Inflammatory macrophage (primary cell): ENCODE results near the gene COMMD10.

Source experiments
- DNase-seq, 2 donors: peaks; one replicate each; pipeline ENCODE4 v3.0.0-alpha.2; 2020 to 2022

The COMMD10 gene

DNA sequence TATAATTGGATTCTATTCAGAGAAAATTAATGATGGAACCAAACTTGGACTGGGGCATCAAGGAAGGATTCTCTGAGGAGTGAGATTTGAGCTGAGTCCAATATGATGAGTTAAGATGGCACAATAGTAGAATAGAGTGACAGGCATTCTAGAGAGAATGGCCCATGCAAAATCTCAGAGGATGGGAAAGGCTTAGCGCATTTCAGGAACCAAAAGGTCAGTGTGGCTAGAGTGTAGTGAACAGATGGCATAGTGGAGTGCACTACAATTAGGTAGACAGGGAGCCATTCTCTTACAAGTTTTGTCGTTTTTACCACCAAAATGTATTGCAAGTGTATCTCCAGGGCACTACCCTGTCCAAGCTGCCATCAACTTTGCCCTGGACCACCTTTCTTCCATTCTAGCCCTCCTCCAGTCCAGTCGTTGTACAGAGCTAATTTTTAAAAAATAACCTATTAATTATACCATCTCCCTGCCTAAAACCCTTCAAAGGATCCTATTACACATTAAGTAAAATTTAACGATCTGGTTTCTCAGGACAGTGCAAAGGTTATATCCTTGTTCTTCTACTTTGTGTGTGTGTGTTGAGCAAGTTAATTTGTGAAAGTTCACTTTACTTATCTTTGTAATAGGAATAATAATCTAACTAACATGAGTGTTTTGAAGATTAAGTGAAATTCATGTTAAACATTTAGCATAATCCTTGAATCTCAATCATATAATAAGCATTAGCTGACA is 211.7 kb downstream of the COMMD10 start:
- DNase-seq: no peak

DNA sequence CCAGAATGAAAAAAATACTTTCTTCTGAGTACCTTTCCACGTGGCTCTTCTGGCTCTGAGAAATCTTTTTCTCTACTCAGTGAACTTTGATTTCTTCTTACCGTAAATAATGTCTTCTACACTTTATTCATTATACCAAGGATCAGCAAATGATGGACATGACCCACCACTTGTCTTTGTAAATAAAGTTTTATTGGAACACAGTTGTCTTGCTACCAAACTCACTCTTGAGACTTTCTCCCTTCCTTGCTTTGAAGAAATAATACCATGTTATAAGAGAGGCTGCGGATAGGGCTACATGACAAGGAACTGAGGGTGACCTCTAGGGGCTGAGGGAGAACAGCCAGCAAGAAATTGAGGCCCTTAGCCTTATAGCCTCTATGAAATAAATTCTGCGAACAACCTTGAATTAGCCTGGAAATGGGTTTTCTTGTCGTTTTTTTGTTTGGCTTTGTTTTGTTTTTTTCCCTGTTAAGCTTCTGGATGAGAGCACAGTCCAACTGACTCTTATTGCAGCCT is 212.5 kb downstream of the COMMD10 start:
- DNase-seq: no peak

DNA sequence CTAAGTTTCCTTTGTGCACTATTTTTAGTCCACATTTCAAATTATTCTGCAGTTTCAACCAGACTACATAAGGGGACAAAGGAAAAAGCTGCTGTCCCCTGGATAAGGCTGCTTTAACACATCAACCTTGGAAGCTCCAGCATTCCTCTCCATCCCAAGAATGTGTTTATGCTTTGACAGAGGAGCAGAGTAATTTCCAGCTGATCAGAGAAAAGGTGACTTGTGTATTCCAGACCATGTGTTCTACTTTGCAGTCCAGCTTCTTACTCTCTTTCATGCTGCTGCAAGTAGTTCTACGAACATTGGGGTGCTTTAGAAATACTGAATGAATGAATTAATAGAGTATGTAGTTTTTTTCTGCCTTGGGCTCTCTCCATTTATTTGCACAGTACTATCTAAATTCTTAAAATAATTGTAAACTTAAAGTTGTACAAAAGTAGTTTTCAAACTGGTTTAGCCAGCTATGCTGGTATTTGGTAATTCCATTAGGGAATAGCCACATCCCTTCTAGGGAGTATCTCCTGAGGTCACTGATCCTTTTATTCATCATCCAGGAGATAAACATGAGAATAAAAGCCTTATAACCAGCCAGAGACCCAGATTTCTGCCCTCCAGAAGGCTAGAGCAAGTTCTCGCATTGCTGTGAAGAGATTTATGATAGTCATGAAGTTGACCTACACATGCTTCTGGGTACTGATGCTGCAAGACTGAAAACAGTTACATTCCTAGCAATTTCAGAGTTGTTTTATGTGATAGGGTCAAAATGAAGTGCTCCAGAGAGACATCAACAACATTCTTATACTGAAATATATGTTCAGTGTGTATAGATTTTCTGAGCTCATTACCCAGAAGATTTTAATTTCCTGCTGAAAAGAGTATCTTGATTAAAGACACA is 215.2 kb downstream of the COMMD10 start:
- DNase-seq: no peak

DNA sequence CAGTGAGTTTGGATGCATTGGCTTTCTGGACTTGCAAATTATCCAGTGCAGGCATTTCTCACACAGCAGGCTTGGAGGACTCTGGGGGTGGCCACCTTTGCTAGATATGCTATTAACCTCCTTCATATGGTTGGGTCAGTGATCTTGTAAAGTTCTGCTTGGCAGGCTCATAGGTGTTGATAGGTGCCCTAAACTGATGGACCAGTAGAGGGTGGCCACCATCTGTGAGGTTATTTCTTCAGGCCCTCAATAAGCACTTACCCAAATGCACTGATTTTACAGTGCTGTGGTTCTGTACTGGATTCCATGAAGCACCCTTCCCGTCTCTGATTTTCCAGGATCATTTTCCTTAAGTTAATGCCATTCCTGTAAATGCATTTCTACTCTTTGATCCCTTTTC is 216.3 kb downstream of the COMMD10 start:
- DNase-seq: no peak

DNA sequence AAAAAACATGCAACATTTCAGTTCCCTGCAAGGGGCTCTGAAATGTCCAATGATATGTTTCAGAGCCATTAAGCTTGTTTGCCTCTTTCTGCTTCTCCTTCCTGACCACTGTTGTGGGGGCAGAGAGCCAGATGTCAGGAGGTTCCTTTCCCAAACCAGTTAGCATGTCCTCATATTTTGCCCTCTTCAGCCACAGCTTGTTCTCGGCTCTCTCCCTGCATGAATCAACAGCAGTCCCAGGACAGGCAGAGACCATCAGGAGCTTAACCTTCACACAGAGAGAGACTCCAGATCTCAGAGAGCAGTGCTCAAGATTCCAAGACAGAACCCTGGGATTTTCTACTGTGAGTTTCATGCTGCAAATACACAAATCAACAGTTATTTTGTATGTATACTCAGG is 218.5 kb downstream of the COMMD10 start:
- DNase-seq: no peak

DNA sequence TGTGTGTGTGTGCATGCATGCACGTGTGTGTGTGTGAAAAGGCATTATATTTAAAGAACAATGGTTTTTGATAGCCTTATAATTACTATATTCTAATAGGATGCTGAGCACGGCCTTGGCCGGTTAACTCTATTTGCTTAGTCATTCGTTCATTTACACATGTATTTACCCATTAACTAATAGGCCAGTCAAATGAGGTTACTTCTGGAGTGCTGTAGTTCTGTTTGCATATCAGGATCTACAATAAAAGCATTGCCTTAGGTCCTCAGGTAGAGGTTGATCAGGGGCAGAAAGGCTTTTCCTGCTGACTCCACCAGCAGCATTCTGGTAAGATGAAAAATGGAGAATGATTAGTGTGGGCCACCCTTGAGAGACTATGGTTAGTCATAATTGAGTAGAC is 219.0 kb downstream of the COMMD10 start:
- no peak for DNase-seq

DNA sequence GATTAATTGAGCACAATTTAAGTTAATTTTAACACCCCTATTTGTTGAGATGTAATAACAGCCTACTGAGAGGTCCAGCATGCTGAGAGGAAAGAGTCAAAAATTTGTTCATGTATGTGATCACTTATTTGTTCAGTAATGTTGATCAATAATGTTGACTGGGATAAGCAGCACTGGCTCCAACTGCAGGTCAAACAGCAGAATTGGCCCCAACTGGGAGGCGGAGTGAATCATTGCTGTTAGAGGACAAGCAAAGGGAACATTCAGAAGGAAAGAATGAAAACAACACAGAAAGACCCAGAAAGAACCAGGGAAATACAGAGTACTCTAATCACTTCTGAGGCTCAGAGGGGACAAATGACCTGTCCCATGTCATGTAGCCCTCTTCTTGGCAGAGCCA is 221.1 kb downstream of the COMMD10 start:
- no peak for DNase-seq

DNA sequence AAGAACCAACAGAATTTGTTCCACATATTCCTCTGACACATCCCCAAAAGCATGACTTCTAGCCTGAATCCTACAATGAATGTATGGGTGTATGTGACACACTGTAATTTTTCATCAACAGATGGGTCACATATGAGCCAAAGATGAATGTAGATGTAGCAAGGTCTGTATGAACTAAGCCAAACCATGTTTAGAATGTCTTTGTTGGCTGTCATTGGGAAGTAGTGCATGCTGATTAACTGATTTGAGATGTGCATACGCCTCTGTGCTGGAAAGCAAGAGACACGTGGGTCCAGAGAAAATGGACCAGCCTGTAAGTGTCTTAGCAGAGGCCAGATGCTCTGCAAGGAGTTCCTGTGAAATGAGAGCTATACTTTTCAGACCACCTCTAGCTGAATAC is 222.0 kb downstream of the COMMD10 start:
- DNase-seq: no peak

DNA sequence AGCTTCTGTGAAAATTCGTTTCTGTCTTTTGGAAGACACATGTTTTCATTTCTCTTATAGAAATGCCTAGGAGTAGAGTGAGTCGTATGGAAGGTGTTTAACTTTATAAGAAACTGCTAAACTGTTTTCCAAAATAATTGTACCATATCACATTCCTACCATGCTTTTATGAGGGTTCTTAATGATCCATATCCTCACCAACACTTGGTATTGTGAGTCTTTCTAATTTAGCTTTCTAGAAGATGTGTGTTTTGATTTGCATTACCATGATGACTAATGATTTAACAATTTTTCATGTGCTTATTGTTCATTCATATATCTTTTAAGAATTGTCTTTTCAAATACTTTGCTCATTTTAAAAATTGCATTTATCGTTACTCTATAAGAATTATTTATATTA is 223.6 kb downstream of the COMMD10 start:
- no peak for DNase-seq

DNA sequence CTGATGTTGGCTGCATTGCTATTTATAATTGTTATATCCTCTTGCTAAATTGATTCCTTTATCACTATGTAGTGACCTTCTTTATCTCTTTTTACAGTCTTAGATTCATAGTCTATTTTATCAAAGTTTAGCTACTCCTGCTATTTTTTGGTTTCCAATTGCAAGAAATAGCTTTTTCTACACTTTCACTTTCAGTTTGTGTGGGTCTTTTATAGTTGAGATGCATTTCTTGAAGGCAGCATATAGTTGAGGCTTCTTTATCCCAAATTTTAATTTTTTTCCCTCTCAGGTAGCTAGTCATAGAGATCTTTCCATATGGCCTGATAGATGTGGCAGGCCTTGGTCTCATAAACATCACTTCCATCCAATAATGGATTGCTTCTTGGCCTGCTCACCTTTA is 228.5 kb downstream of the COMMD10 start:
- no peak for DNase-seq

DNA sequence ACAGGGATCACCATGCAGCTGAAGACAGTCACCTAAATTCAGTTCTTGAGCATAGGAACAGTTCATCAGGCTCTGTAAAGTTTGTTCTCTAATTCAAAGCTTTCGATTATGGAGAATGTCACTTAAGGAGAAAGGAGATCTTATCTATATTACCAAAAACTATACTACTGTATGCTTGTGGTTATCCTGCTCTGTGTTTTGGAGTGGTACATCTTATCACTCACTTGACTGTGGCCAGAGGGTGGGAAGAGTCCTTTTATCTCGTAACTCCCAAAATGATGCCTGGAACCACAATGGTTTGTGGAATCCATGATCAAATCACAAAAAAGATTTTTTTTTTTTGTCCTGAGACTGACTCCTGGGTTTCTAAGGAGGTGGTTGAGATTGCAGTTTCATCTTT is 230.7 kb downstream of the COMMD10 start:
- DNase-seq: no peak

DNA sequence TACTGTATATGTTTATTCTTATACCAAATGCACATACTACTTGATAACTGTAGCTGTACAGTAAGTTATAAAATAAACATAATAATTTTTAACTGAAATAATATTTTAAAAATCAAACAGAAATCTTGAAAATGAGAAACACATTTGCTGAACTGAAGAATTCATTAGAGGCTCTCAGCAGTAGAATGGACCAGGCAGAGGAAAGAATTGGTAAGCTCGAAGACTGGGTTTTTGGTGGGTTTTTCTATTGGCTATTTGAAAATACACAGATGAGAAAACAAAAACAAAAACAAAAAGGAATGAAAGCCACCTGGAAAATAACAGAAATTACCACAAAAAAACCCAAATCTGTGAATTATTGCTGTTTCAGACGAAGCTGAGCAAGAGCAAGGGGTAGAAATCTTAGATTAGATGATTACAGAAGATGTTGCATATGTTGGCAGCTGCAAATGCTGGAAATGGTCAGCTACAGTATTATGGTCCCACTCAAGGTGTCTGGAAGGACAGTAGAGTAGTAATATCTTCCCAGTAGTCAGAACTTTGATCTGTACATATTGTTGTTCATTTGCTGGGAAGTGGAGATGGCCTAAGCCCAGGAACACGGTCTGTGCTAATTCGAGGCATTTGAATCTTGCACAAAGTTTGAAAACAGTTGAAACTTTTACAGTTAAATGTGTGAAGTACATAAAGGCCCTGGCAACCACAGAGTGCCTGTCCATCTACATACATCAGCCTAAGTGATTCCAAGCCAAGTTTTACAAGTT is 233.4 kb downstream of the COMMD10 start:
- DNase-seq: no peak

DNA sequence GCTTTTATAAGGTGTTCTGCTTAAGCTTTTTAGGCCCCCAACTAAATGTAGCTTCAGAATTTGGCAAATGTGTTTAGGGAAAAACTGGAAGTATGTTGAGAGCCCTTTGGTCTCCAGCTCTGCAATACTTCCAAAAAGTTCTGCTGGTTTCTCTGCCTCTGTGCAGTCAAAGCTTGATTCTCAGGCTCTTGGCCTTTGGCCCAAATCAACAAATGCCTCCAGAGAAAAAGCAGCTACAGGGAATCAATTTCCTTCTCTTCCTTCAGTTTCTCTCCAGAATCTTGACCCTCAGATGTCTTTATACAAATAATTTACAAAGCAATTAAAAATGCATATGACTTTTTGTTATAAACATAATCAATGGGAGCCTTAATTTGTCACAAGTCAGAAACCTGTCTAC is 235.7 kb downstream of the COMMD10 start:
- DNase-seq: no peak

DNA sequence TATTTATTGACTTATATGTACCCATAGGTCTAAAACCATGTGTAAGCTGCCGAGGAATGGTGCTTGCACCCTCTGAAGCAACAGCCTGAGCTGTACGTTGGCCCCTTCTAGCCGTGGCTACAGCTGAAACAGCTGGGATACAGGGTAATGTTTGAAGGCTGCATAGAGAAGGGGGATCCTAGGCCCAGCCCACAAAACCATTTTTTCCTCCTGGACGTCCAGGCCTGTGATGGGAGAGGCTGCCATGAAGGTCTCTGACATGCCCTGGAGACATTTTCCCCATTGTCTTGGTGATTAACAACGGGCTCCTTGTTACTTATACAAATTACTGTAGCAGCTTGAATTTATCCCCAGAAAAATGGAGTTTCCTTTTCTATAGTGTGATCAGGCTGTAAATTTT is 244.7 kb downstream of the COMMD10 start:
- no peak for DNase-seq

DNA sequence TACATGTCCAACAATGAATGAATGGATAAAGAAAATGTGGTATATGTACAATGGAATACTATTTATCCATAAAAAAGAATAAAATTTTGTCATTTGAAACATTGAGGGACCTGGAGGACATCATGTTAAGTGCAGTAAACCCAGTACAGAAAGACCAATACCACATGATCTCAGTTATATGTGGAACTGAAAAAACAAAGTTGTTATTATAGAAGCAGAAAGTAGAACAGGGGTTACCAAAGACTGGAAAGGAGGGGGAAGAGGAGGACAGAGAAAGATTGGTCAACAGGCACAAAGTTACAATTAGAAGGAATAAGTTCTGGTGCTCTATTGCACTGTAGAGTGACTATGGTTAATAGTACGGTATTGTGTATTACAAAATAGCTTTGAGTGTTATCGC is 256.0 kb downstream of the COMMD10 start:
- DNase-seq: peak in 1 of 2 donors; percentile 4
